Measurements from ENCODE around the gene VRK1.

The VRK1 gene

GRCh38 chr14:96811265-96811664, 14.1 kb downstream of the VRK1 start:
- Histone ChIP-seq H3K4me1 (ENCODE audit: insufficient read depth, low read length, poor library complexity, severe bottlenecking) (peaks cover 31% of the 10 kb centered on the region), H3K9me2 (replicated peaks; ENCODE audit: low read depth, low read length) (no peaks in the 10 kb centered on the region), H3F3A (ENCODE audit: low read depth) (no peaks in the 10 kb centered on the region), H3K36me3 (ENCODE audit: insufficient read depth, low read length) (no peaks in the 10 kb centered on the region), H4K20me1 (ENCODE audit: insufficient read depth, low read length, poor library complexity, severe bottlenecking) (peaks cover 81% of the 10 kb centered on the region), H3K9me3 (ENCODE audit: insufficient read depth, low read depth, low read length) (no peaks in the 10 kb centered on the region), H3K4me3 (ENCODE audit: low read length, poor library complexity, severe bottlenecking) (no peak overlapping the region), H3K4me2 (ENCODE audit: low read depth, low read length, poor library complexity, severe bottlenecking) (no peak overlapping the region), H2AFZ (ENCODE audit: low read length) (no peak overlapping the region), H3K9ac (ENCODE audit: low read depth, low read length, poor library complexity, severe bottlenecking) (no peak overlapping the region), H3K27me3 (ENCODE audit: insufficient read depth, low read length, poor library complexity, severe bottlenecking) (no peaks in the 10 kb centered on the region), H3K79me2 (ENCODE audit: insufficient read depth, low read length) (peaks cover 98% of the 10 kb centered on the region)
- TF ChIP-seq, protein P1, sequence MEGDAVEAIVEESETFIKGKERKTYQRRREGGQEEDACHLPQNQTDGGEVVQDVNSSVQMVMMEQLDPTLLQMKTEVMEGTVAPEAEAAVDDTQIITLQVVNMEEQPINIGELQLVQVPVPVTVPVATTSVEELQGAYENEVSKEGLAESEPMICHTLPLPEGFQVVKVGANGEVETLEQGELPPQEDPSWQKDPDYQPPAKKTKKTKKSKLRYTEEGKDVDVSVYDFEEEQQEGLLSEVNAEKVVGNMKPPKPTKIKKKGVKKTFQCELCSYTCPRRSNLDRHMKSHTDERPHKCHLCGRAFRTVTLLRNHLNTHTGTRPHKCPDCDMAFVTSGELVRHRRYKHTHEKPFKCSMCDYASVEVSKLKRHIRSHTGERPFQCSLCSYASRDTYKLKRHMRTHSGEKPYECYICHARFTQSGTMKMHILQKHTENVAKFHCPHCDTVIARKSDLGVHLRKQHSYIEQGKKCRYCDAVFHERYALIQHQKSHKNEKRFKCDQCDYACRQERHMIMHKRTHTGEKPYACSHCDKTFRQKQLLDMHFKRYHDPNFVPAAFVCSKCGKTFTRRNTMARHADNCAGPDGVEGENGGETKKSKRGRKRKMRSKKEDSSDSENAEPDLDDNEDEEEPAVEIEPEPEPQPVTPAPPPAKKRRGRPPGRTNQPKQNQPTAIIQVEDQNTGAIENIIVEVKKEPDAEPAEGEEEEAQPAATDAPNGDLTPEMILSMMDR (conservative IDR thresholded peaks at IDR 0.05; ENCODE audit: low read length) = no peak
- no peak for TF ChIP-seq EZH2phosphoT487 (IDR thresholded peaks at IDR 0.05; ENCODE audit: borderline replicate concordance)

DNA sequence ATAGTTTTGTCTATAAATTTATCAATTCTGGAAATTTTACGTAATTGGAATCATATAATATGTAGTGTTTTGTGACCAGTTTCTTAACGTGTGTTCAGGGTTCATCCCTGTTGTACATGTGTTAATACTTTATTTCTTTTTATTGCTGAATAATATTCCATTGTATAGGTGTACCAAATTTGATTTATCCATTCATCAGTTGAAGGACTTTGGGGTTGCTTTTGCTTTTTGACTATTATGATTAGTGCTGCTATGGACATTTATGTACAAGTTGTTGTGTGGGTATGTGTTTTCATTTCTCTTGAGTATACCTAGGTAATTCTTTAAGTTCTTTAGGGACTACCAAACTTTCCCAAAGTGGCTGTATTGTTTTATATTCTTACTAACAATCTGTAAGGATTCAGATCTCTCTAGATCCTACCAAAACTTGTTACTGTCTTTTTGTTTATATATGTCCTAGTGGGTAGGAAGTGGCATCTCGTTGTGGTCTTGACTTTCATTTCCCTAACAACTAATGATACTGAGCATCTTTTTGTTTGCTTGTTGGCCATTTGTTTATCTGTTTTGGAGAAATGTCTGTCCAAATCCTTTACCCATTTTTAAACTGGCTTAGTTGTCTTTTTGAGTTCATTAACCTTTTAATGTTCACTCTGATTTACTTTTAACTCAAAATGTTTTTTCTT, 14.9 kb downstream of the VRK1 start:
- Histone ChIP-seq H3K79me2 (ENCODE audit: insufficient read depth, low read length) (peaks cover 98% of the 10 kb centered on the region), H3K4me2 (ENCODE audit: low read depth, low read length, poor library complexity, severe bottlenecking) (no peak overlapping the region), H3K9me2 (replicated peaks; ENCODE audit: low read depth, low read length) (no peaks in the 10 kb centered on the region), H3K27me3 (ENCODE audit: insufficient read depth, low read length, poor library complexity, severe bottlenecking) (no peaks in the 10 kb centered on the region), H4K20me1 (ENCODE audit: insufficient read depth, low read length, poor library complexity, severe bottlenecking) (peaks cover 82% of the 10 kb centered on the region), H3F3A (ENCODE audit: low read depth) (no peaks in the 10 kb centered on the region), H3K9me3 (ENCODE audit: insufficient read depth, low read depth, low read length) (no peaks in the 10 kb centered on the region), H3K4me1 (ENCODE audit: insufficient read depth, low read length, poor library complexity, severe bottlenecking) (peaks cover 37% of the 10 kb centered on the region), H3K9ac (ENCODE audit: low read depth, low read length, poor library complexity, severe bottlenecking) (no peak overlapping the region), H2AFZ (ENCODE audit: low read length) (no peak overlapping the region), H3K4me3 (ENCODE audit: low read length, poor library complexity, severe bottlenecking) (no peak overlapping the region), H3K36me3 (ENCODE audit: insufficient read depth, low read length) (no peaks in the 10 kb centered on the region)
- TF ChIP-seq EZH2phosphoT487 (IDR thresholded peaks at IDR 0.05; ENCODE audit: borderline replicate concordance) = no peak
- TF ChIP-seq, protein P1 (conservative IDR thresholded peaks at IDR 0.05; ENCODE audit: low read length) = no peak

DNA sequence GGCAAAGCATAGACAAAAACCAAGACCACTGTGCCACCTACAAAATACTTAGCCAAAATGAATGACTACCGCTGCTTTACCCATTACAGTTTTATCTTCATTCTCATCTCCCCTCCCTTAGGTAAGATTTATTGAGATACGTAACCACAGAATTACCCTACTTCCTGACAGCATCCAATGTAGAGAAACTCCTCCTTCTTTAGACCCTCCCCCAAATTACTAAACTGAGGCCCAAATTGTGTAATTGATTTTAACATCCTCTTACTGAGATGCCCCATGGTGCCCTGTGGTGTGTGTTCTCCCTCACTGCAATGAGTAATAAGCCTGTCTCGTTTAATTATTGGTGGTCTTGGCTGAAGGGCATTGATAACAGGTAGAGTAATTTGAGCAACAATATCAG, 19.1 kb downstream of the VRK1 start:
- H3K79me2 ChIP-seq (ENCODE audit: insufficient read depth, low read length) = peaks cover 95% of the 10 kb centered on the region
- H3K4me3 ChIP-seq (ENCODE audit: low read length, poor library complexity, severe bottlenecking) = no peak overlapping the region
- H3K36me3 ChIP-seq (ENCODE audit: insufficient read depth, low read length) = no peaks in the 10 kb centered on the region
- peak overlapping the region; percentile 28 for H3K4me2 ChIP-seq (ENCODE audit: low read depth, low read length, poor library complexity, severe bottlenecking)
- no peak overlapping the region for H2AFZ ChIP-seq (ENCODE audit: low read length)
- TF ChIP-seq, protein P1 (conservative IDR thresholded peaks at IDR 0.05; ENCODE audit: low read length) = no peak
- TF ChIP-seq EZH2phosphoT487 (IDR thresholded peaks at IDR 0.05; ENCODE audit: borderline replicate concordance) = no peak
- H3K27me3 ChIP-seq (ENCODE audit: insufficient read depth, low read length, poor library complexity, severe bottlenecking) = no peaks in the 10 kb centered on the region
- no peak overlapping the region for H3K9ac ChIP-seq (ENCODE audit: low read depth, low read length, poor library complexity, severe bottlenecking)
- H3K9me2 ChIP-seq (replicated peaks; ENCODE audit: low read depth, low read length) = no peaks in the 10 kb centered on the region
- peaks cover 76% of the 10 kb centered on the region for H4K20me1 ChIP-seq (ENCODE audit: insufficient read depth, low read length, poor library complexity, severe bottlenecking)
- H3K9me3 ChIP-seq (ENCODE audit: insufficient read depth, low read depth, low read length) = no peaks in the 10 kb centered on the region
- H3F3A ChIP-seq (ENCODE audit: low read depth) = no peaks in the 10 kb centered on the region
- peaks cover 32% of the 10 kb centered on the region for H3K4me1 ChIP-seq (ENCODE audit: insufficient read depth, low read length, poor library complexity, severe bottlenecking)

Measured in Loucy (cell line).